ENCODE results near the gene PROZ.

The PROZ gene

DNA sequence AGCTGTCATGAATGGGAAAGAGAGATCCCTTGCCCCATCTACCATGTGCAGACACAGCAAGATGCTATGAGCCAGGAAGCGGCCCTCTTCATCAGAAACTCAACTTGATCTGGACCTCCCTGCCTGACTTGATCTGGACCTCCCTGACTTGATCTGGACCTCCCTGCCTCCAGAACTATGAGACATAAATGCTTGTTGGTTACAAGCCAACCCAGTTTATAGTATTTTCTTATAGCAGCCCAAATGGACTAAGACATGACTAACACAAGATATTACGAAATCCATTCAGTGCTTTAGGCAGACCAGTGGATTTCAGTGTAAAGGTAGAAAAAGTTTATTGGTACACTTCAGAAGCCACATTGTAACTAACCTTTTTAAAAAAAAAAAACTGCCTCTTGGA is 34.5 kb downstream of the PROZ start:
- DNase-seq (ENCODE audit: low read depth, low spot score): peak; percentile 35
- TF ChIP-seq, protein P1, sequence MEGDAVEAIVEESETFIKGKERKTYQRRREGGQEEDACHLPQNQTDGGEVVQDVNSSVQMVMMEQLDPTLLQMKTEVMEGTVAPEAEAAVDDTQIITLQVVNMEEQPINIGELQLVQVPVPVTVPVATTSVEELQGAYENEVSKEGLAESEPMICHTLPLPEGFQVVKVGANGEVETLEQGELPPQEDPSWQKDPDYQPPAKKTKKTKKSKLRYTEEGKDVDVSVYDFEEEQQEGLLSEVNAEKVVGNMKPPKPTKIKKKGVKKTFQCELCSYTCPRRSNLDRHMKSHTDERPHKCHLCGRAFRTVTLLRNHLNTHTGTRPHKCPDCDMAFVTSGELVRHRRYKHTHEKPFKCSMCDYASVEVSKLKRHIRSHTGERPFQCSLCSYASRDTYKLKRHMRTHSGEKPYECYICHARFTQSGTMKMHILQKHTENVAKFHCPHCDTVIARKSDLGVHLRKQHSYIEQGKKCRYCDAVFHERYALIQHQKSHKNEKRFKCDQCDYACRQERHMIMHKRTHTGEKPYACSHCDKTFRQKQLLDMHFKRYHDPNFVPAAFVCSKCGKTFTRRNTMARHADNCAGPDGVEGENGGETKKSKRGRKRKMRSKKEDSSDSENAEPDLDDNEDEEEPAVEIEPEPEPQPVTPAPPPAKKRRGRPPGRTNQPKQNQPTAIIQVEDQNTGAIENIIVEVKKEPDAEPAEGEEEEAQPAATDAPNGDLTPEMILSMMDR (IDR thresholded peaks at IDR 0.05; ENCODE audit: low read depth, low read length): no peak
- in situ Hi-C loops (cut with HindIII; ENCODE audit: low sequenced_read_pairs): no loop called here
- H3K4me3 ChIP-seq (ENCODE audit: low read depth, low read length): no peak overlapping the region

DNA sequence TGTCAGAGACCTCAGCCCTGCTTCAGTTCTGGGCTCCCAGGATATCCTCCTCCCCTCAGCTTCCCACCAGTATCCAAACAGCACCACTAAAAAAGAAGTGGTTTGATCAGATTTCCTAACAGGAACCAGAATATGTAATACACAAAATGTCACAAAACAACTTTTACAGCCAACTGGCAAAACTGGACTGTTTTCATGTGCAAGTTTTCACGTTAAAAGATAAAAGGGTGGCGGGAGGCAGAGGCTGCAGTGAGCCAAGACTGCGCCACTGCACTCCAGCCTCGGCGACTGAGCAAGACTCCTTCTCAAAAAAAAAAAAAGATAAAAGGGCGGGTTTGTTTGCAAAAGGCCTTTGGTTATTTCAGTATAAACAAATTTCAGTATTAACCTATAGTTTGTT is 36.9 kb downstream of the PROZ start:
- TF ChIP-seq, protein P1 (IDR thresholded peaks at IDR 0.05; ENCODE audit: low read depth, low read length): no peak
- in situ Hi-C loops (cut with HindIII; ENCODE audit: low sequenced_read_pairs): no loop called here
- H3K4me3 ChIP-seq (ENCODE audit: low read depth, low read length): no peak overlapping the region
- DNase-seq (ENCODE audit: low read depth, low spot score): no peak

DNA sequence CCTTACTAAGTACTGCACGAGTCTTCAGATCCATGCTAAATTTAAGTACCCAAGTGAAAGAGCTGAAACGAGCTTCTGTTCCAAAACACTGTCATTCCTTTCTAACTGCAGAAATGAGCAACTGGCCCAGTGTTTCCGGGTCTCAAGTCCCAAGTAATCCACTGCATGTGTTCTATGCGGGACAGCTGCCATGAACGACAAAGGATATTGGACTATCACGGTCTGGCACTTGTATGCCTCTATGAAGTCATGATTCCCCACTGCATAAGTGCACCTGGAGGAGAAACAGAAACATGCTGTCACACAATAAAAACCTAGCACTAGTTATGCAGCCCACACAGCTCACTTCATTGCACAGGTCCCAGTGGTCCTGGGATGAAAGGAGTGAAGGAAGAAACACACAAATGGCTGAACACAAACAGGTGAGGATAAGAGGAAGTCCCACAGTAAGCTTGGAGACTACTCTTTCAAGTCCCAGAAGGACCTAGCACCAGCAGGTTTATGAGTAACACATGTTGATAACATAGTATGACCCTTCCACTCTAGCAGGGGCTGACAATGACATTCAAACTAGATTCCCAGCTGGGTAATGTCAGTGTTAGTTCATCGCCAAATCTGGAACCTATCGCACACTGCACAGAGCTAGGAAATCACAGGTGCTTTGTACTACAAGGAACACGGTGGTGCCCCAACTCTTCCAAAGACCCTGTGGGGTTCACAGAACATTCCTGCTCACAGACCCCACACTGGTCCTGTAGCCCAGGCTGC is 38.7 kb downstream of the PROZ start:
- no peak overlapping the region for H3K4me3 ChIP-seq (ENCODE audit: low read depth, low read length)
- DNase-seq (ENCODE audit: low read depth, low spot score): no peak
- in situ Hi-C loops (cut with HindIII; ENCODE audit: low sequenced_read_pairs): no loop called here
- TF ChIP-seq, protein P1 (IDR thresholded peaks at IDR 0.05; ENCODE audit: low read depth, low read length): no peak

DNA sequence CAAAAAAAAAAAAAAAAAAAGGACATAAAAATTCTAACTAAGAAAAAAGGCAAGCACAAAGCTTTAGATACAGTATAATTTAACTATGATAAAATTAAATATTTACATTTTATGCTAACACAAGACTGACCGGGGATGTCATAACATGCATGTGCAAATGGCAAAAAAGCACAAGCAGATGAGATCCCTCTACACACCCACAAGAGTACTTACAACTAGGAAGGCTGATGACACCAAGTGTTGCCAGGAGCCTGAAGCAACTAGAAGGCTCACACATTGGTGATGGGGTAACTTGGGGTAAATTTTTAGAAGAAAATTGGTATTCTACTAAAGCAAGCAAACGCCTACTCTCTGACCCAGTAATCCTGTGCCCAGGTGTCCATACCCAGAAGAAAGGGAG is 43.4 kb downstream of the PROZ start:
- no peak for DNase-seq (ENCODE audit: low read depth, low spot score)

DNA sequence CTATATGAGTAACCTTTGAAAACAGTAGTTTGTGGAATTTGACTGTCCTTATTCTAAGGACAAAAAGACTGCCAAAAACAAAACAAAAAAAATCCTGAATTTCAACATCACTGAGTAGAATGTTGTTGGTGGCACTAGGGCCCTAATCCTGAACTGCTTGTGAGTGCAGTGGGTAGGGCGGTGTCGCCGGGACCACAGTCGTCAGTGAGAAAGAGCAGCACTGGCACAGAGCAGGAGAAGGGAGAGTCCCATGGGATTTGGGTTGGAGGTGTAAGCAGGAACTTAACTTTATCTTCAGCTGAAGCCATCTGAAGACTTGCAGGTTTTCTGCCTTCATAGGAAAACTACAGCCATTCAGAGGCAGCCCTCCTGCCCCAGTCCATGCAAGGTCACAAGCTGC is 44.5 kb downstream of the PROZ start:
- in situ Hi-C loops (cut with HindIII; ENCODE audit: low sequenced_read_pairs): no loop called here
- no peak overlapping the region for H3K4me3 ChIP-seq (ENCODE audit: low read depth, low read length)
- DNase-seq (ENCODE audit: low read depth, low spot score): no peak
- TF ChIP-seq, protein P1 (IDR thresholded peaks at IDR 0.05; ENCODE audit: low read depth, low read length): no peak

More for the DNA sequence above, 43.4 kb downstream of the PROZ start:
- no peak overlapping the region for H3K4me3 ChIP-seq (ENCODE audit: low read depth, low read length)
- in situ Hi-C loops (cut with HindIII; ENCODE audit: low sequenced_read_pairs): no loop called here
- TF ChIP-seq, protein P1 (IDR thresholded peaks at IDR 0.05; ENCODE audit: low read depth, low read length): no peak

DNA sequence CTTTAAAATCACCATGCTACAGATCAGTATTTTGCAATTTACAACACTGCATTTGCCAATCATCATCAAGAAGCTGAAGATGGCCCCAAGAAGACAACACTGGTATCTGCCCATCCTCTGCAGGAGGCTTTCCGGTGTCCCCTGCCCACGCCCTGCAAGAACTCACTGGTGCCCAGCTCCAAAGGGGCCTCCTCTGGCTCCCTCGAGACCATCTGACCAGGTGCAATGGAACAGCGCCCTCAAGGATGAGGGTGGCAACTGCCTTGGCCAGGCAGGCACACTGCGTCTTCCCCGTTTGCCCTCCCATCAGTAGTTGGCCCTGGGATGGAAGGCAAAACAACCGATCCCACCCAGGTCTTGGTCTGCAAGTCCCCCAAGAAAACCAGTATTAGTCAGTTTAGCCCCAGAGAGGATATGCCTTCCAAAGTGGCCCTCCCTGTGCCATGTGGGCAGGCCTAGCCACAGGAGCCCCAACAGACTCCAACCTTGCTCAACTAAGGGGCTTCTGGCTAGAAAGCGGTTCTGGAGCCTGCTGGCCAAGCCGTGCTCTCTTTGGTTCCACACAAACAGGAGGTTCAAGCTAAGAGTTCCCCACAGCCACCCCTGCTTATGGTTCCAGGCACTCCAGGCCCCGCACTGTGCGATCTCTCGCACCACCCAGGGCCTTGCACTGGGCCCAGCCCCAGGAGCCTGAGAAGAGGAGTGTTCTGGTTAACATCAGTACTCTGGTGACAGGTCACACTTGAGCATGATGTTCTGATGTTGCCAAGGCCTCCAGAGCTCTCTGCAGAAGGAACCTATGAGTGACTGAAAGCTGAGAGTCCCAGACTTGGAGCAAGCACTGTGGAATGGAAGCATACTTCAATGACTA is 45.3 kb downstream of the PROZ start:
- TF ChIP-seq, protein P1 (IDR thresholded peaks at IDR 0.05; ENCODE audit: low read depth, low read length): no peak
- no peak overlapping the region for H3K4me3 ChIP-seq (ENCODE audit: low read depth, low read length)
- in situ Hi-C loops (cut with HindIII; ENCODE audit: low sequenced_read_pairs): no loop called here
- no peak for DNase-seq (ENCODE audit: low read depth, low spot score)

All from astrocyte of the spinal cord (primary cell).